GM19351 (cell line): ENCODE data around the gene CDYL.
"Not testable (repeated sequence)": the region's sequence is repeated elsewhere in the genome, so short reads cannot be mapped to it uniquely, and the experiment has no call there.

Experiments used
- ATAC-seq: cut with Tn5 transposase; IDR thresholded peaks from one replicate; pipeline ENCODE4 v1.9.1; 2021; ENCODE audit warnings: mild to moderate bottlenecking, moderate library complexity; ENCODE audit not compliant: unreplicated experiment

CDYL gene

DNA sequence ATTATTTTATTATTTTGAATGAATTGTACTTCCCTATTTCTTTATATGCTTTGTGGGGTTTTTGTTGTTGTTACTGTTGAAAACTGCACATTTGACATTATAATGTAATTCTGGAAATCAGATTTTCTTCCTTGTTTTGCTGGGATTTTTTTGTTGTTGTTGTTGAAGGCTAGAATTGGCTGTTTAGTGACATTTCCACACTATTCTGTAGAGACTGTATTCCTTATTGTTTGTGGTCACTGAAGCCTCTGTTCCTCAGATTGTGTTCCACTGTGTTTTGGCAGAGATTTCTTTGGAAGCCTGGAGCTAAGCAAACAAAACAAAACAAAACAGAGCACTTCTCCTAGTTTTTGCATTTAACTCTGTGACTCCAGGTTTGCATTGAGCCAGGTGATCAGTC lies 52.9 kb downstream of the CDYL start:
- no peak for ATAC-seq

GRCh38 chr6:4835540-4835939 lies 59.3 kb downstream of the CDYL start:
- not testable (repeated sequence) for ATAC-seq

DNA sequence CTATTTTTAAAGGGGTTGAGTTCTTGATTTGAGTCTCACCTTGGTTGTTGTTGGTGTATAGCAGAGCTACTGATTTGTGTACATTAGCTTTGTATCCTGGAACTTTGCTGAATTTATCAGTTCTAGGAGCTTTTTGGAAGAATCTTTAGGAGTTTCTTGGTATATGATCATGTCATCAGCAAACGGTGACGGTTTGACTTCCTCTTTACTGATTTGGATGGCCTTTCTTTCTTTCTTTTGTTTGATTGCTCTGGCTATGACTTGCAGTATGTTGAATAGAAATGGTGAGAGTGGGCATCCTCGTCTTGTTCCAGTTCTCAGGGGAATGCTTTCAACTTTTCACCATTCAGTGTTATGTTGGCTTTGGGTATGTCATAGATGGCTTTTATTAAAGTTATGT lies 64.0 kb downstream of the CDYL start:
- no peak for ATAC-seq

DNA sequence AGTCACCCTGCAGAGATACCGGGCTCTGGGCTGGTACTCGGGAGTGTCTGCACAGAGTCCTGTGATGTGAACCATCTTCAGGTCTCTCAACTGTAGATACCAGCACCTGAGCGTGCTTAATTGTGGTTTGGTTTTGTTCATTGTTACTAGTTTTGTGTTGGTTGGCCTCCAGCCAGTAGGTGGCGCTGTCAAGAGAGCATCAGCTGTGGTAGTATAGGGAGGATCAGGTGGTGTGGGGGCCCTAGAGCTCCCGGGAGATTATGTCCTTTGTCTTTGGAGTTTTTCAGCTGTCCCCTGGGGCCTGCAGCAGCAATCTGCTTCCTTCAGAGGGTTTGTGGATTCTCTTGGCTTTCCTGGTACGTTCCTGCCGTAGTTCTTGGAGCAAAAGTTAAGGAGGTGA lies 67.9 kb downstream of the CDYL start:
- no peak for ATAC-seq

- no peak for ATAC-seq
These were observed 70.2 kb downstream of the CDYL start for GRCh38 chr6:4846387-4846786.

DNA sequence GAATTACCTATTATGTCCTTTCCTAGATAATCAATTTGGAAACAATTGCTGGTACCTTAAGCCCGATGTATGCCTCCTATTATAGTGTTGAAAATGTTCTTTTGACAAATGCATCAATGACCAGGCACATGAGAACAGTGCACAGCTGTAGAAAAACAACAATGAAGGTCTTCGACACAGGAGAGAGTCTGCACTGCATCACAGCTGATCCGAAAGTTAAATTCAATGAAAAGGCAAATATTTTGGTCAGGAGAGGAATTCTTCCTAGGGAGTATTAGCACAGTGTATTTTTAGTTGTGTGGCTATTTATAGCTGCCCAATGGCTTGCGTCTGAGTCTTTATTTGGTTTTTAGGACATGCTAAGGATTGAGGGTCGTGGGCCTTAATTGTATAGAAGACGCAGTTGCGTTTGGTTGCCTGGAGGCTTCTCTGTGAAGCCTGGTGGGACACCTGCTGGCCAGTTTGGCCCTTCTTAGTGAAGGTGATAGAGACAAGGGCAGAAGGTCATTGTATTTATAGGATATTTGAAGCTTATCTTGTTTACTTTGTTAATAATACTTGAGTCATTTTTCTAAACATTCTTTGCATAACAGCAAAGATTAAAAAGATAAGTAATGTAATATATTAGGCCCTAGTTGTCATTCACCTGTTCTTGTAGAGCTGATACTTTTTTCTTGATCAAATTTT lies 72.3 kb downstream of the CDYL start:
- ATAC-seq, result no peak

GRCh38 chr6:4849226-4850022 lies 73.2 kb downstream of the CDYL start:
- no peak for ATAC-seq

GRCh38 chr6:4851035-4851434 lies 74.8 kb downstream of the CDYL start:
- ATAC-seq, result no peak

- not testable (repeated sequence) for ATAC-seq
These were observed 76.0 kb downstream of the CDYL start for GRCh38 chr6:4852186-4852585.

DNA sequence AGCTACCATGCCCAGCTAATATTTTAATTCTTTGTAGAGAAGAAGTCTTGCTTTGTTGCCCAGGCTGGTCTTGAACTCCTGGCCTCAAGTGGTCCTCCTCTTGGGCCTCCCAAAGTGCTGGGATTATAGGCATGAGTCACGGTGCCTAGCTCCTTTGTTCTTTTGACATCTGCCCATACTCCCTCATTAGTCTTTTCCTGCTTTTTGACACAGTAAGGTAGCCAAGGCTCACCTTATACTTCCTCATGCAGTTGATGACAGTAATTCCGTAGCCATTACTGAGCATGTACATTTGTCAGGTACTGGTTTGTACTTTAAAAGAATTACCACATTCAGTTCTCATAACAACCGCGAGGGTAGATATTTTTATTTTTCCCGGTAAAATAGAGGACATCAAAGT lies 76.7 kb downstream of the CDYL start:
- ATAC-seq, result no peak

GRCh38 chr6:4853349-4853748 lies 77.1 kb downstream of the CDYL start:
- no peak for ATAC-seq

GRCh38 chr6:4853782-4854511 lies 77.7 kb downstream of the CDYL start:
- no peak for ATAC-seq

- no peak for ATAC-seq
These were observed 80.6 kb downstream of the CDYL start for GRCh38 chr6:4856785-4857184.

DNA sequence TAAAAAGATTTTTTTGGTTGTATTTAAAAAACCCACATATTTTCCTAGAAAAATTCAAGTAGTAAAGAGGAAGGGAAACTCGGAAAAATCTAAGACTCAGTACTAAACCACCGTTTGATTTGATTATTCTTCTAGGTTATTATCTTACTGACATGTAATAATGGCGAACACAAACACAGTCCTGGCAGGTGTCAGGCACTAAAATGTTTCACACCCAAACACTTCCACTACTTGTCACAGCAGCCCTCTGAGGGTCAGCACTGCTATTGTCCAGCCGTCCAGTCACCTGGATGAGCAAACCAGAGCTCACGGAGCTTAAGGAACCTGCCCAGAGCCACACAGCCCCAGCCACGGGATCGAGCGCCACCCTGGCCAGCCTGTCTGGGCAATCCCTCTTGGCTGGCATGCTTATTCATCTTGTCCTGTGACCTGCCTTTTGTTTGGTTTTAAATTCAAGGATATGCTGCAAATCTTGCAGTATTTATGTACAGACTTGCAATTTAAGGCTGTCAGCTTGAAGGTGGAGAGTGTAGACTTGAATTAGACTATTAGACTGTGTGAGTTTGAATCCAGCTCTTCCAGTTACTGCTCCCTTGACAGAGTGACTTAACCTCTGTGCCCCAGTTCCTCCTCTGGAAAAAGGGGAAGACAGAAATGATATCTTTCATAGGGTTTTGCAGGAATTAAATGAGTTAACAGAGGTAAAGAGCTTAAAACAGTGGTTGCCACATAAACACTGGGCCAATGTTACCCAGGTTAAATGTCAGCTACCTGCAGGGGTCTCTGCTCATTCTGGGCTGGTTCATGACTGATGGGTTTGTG lies 82.2 kb downstream of the CDYL start:
- ATAC-seq, result no peak

DNA sequence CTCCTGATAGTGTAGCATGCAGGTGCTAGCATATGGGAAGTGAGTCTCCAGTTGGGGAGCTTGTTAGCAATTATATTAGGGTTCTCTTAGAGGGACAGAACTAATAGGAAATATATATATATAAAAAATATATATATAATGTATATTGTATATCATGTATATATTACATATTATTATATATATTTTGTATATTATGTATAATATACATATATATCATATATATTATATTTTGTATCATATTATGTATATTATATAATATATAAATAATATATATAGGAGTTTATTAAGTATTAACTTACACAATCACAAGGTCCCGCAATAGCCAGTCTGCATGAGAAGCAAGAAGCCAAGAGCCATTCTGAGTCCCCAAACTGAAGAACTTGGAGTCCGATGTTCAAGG lies 84.2 kb downstream of the CDYL start:
- no peak for ATAC-seq

GRCh38 chr6:4861564-4861963 lies 85.4 kb downstream of the CDYL start:
- ATAC-seq, result no peak

DNA sequence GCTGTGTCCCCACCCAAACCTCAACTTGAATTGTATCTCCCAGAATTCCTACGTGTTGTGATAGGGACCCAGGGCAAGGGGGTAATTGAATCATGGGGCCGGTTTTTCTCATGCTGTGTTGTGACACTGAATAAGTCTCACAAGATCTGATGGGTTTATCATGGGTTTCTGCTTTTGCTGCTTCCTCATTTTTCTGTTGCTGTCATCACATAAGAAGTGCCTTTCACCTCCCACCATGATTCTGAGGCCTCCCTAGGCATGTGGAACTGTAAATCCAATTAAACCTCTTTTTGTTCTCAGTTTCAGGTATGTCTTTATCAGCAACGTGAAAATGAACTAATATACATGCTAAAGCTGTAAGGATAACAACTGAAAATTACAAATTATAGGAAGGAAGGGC lies 88.3 kb downstream of the CDYL start:
- ATAC-seq, result no peak

DNA sequence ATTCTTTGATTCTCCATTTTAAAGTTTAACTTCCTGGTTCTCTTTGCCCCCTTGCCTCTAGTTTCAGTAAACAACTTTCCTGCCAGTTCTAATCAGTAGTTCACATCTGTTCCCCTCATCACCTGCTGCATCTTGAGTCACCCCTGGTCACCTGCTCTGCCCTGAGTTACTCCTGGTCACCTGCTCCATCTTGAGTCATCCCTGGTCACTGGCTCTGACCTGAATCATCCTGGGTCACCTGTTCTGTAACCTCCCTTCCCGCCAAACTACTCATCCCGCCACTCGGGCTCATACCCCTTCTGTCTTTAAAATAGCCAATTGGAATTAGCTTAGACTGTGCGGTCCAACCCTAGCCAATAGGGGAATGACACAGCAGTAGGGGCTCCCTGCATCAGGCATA lies 88.8 kb downstream of the CDYL start:
- ATAC-seq, result not testable (repeated sequence)

DNA sequence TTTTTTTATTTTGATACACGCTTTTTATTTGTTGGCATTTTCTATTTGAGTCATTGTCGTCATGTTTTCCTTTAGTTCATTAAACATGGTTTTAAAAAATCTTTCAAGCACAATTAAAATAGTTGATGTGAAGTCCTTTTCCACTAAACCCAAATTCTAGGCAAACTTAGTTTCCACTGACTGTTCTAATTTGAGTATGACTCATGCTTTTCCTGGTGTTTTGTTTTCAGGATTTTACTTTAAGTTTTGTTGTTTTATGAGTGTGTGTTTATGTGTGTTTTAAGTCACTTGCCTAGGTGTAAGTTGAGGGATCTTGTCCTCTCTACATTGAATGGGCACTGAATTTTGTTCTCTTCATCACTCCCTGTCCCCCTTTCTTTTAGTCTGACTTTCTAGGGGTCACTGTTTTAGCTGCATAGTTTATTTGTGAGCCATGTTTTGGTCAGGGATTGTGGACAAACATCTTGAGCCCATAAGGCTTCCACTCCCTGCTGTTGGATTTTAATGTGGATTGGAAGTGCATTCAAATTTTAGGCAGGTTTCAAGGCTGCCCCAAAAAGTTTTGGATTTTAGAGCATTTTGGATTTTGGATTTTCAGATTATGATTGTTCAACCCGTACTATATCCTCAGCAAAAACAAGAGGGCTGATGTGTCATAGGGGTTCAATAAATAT lies 94.8 kb downstream of the CDYL start:
- no peak for ATAC-seq

- no peak for ATAC-seq
These were observed 95.6 kb downstream of the CDYL start for GRCh38 chr6:4871825-4872224.
